Fibroblast of the aortic adventitia (primary cell): Measurements from ENCODE around the gene CFLAR. TPM values are rescaled to one million over a fixed set of nuclear protein-coding genes. Genes with fewer than 3 reads are reported as not detected.

Experiments used
- DNase-seq: peaks from one replicate; pipeline ENCODE4 v3.0.0-alpha.2; 2010; ENCODE audit warnings: low read depth
- H3K4me3 ChIP-seq: 2 replicates; pipeline ENCODE4 v1.5.1; 2011; ENCODE audit warnings: low read depth, mild to moderate bottlenecking, control low read depth, low read length, moderate library complexity
- total RNA-seq: library from RNA; depleted of rRNA; stranded (reverse); fragments of >200 nt; gene quantifications from 2 replicates; pipeline ENCODE4 v1.2.3, GENCODE V29; 2012; ENCODE audit warnings: low replicate concordance
- TF ChIP-seq, protein P1 (sequence below): IDR thresholded peaks from 2 replicates; pipeline ENCODE4 v1.5.1; 2011; ENCODE audit warnings: mild to moderate bottlenecking, low read length, control low read depth, inconsistent platforms; ENCODE audit not compliant: insufficient read depth

Gene CFLAR
- total RNA-seq, 1 donor, result 71.5 TPM

DNA sequence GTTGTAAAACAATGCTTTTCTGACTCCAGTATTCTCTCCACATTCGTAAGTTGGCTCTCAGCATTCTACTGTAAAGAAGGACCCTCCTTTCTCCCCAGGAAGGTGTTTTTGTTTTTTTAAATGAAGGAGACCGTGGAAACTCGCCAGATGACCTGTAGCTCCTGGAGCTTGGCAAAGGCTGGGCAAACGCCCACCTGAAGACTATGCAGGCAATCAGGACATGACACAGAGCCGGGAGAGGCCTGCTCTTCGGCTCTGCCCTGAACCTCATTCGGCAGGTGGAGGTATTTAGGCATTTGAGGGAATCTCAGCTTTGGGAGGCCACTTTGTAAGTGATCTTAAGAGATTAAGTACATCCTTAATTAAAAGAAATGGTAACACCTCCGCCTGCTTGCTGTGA is 84.4 kb downstream of the CFLAR start:
- DNase-seq, result no peak
- TF ChIP-seq, protein P1, sequence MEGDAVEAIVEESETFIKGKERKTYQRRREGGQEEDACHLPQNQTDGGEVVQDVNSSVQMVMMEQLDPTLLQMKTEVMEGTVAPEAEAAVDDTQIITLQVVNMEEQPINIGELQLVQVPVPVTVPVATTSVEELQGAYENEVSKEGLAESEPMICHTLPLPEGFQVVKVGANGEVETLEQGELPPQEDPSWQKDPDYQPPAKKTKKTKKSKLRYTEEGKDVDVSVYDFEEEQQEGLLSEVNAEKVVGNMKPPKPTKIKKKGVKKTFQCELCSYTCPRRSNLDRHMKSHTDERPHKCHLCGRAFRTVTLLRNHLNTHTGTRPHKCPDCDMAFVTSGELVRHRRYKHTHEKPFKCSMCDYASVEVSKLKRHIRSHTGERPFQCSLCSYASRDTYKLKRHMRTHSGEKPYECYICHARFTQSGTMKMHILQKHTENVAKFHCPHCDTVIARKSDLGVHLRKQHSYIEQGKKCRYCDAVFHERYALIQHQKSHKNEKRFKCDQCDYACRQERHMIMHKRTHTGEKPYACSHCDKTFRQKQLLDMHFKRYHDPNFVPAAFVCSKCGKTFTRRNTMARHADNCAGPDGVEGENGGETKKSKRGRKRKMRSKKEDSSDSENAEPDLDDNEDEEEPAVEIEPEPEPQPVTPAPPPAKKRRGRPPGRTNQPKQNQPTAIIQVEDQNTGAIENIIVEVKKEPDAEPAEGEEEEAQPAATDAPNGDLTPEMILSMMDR, result no peak
- H3K4me3 ChIP-seq, result no peak overlapping the region

DNA sequence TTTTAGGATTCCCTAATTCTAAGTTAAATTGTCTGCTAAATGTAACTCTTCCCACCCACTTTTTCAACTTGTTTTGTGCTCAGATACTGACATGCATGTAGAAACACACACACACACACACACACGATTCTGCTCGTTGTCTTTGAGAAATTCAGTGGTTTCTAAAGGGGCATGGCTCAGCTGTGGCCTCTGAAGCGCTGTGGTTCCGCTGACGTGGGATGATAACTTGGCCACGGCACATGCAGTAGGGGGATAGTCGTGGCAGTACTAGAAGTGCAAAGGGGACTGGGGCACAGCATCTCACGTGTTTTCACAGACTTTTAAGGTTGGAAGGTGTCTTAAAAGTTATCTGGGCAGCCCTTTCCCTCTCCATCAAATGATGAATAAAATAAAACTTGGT is 85.4 kb downstream of the CFLAR start:
- DNase-seq, result no peak
- TF ChIP-seq, protein P1, result no peak
- no peak overlapping the region for H3K4me3 ChIP-seq

DNA sequence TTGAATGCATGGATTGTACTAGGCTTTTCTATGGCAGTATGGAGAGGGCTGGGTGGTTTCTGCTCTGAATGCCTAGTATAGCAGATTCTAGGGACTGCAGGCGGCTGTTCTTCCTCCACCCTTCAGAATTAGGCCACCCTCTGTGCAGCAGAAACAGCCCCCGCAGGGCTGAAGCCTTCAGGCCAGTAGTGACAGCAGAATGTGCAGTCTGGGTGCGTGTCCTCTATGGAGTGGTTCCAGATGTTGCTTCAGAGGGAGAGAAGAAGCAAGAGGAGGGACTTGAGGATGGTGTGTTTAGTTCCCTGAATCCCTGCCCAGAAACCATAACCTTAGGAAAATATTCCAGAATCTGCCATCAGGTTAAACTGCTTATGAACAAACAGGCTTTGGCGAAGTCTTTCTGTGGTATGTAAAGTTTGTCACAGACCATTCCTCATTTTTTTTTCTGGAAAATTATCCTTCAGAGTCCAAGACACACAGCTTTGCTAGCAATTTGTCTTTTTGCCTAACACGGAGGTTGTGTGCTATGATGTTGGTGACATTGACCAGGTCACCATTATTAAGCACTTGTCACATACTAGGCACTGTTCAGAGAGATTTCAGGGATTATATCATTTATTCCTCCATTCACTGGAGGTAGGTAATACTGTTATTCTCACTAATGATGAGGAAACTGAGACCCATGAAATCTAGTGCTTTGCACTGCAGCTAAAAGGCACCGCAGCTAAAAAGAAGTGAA is 88.1 kb downstream of the CFLAR start:
- TF ChIP-seq, protein P1, result no peak
- peak; percentile 85 for DNase-seq
- H3K4me3 ChIP-seq, result no peak overlapping the region

DNA sequence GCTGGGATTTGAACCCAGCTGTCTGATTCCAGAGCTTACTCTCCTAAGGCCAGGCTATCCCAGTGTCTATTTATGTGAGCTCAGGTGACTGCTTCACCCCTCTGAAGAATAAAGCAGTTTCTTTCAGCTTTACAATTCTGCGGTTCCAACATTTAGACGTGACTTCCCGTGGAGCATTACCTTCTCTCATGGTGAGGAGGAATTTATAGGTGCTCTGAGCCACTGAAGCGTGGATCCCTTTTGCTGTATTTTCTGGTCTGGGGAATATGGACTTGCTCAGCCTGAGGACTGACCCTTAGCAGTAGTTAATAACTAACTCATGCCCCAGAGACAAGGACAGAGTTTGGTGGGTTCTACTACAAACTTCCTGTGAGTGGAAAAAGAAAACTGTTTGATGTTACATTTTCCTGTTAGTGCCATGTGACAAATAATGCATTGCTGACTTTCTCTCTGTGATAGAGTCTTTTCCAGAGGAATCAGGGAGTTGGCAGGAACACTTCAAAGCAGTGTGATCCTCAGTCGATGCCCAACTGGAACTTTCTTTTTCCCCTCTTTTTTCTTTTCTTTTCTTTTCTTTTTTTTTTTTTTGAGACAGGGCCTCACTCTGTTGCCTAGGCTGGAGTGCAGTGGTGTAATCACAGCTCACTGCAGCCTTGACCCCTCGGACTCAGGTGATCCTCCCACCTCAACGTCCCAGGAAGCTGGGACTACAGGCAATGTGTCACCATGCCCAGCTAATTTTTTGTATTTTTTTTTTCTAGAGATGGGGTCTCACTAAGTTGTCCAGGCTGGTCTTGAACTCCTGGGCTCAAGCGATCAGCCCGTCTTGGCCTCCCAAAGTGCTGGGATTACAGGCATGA is 88.9 kb downstream of the CFLAR start:
- TF ChIP-seq, protein P1, result no peak
- no peak overlapping the region for H3K4me3 ChIP-seq
- no peak for DNase-seq

DNA sequence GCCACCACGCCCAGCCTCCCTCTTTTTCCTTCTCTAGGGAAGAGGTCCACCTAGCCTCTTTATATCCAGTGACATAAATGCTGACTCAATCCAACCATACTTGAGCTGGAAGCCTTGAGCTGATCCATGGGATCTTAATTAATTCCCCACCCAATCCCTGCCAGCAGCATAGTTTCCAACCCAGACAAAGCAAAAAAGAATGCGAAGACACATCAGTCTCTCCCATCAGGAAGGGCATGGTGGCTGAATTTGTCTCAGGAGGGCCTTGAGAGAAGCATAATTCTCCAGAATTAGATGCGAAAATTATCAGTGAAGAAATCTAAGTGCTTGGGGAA is 89.5 kb downstream of the CFLAR start:
- DNase-seq, result peak; percentile 37
- H3K4me3 ChIP-seq, result no peak overlapping the region
- TF ChIP-seq, protein P1, result no peak

DNA sequence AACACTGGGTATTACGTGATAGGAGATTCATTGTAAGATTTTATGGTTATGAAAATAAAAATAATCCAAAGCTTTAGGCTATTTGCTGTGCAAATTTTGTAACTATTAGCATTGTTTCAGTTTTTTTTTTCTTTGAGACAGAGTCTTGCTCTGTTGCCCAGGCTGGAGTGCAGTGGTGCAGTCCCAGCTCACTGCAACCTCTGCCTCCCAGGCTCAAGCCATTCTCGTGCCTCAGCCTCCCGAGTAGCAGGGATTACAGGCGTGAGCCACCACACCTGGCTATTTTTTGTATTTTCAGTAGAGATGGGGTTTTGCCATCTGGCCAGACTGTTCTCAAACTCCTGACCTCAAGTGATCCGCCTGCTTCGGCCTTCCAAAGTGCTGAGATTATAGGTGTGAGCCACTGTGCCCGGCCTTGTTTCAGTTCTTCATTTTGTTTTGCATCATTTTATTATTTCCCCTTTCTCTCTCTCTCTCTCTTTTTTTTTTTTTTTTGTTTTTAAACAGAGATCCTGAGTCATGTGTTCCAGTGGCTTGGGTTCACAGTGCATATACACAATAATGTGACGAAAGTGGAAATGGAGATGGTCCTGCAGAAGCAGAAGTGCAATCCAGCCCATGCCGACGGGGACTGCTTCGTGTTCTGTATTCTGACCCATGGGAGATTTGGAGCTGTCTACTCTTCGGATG is 92.7 kb downstream of the CFLAR start:
- H3K4me3 ChIP-seq, result no peak overlapping the region
- no peak for DNase-seq
- TF ChIP-seq, protein P1, result no peak
